Measurements from ENCODE around the gene BTBD9. TPM values are rescaled to one million over a fixed set of nuclear protein-coding genes. Genes with fewer than 3 reads are reported as not detected.

The BTBD9 gene
- total RNA-seq, 4 donors from 2014 or later: 10.8 to 26.3 (median 15.3) TPM

DNA sequence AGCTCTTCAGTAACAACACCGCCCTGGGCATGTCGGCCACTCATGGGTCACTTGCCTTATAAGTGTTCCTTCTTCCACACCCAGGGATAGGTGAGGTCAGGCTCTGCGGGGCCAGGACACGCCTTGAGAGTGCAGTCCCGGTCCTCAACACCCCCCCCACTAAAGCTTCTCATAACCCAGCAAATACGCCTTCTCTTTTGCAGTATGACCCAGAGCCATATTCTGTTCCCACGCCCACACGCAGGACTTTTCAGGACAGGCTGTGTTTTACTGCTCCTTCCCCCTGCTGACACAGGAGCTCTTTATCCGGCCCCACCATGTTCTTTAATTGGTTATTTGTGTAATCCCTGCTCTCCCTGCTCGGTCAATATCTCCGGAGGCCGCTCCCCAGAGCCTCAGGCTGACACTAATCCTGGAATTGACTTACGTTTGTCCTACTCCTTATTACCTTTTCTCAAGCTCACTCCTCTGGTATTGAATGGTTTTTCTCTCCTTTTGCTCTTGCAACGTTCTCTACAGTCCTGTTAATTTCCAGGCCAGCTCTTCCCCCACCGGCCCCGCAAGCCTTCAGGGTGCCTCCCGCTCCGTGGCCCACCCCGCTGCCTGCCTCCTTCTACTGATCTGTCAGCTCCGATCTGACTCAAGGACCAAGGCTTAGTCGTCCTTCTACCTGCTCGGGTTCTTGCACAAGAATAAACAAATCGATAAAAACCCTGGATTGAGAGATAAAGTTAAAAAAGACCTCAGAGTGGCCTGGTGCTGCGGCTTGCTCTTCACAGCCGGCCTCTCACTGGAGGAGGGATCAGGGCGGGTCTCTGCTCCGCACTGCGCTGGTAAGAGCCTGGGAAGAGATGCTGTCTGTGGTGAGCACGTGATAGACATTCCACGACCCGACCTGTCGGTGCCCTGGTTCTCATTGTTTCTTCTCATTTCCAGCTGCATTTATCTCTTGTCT lies 462.7 kb downstream of the BTBD9 start:
- DNase-seq (ENCODE audit: low spot score): peak; percentile 9
- TF ChIP-seq, protein P1, sequence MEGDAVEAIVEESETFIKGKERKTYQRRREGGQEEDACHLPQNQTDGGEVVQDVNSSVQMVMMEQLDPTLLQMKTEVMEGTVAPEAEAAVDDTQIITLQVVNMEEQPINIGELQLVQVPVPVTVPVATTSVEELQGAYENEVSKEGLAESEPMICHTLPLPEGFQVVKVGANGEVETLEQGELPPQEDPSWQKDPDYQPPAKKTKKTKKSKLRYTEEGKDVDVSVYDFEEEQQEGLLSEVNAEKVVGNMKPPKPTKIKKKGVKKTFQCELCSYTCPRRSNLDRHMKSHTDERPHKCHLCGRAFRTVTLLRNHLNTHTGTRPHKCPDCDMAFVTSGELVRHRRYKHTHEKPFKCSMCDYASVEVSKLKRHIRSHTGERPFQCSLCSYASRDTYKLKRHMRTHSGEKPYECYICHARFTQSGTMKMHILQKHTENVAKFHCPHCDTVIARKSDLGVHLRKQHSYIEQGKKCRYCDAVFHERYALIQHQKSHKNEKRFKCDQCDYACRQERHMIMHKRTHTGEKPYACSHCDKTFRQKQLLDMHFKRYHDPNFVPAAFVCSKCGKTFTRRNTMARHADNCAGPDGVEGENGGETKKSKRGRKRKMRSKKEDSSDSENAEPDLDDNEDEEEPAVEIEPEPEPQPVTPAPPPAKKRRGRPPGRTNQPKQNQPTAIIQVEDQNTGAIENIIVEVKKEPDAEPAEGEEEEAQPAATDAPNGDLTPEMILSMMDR (IDR thresholded peaks at IDR 0.05): no peak
- ATAC-seq (ENCODE audit: low FRiP score): no peak

DNA sequence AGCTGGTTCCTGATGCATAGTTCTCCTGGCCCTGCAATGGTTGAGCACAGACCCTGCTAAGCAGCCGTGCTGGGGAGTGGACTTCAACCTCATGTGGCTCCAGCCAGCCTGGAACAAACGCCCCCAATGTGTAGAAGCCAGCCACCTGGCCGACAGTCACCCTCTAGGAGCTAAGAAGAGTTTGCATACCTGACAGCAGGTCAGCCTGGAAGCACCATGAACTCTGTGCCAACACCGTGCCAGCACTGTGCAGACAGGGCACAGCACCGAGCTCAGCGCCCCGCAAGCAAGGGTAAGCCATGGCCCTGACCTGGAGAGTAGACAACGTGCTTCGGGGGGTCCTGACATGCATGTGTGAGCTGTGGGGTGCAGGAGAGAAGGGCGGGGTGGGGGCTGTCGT lies 463.9 kb downstream of the BTBD9 start:
- ATAC-seq (ENCODE audit: low FRiP score) (no peak), DNase-seq (ENCODE audit: low spot score) (no peak)
- TF ChIP-seq, protein P1 (IDR thresholded peaks at IDR 0.05): no peak

DNA sequence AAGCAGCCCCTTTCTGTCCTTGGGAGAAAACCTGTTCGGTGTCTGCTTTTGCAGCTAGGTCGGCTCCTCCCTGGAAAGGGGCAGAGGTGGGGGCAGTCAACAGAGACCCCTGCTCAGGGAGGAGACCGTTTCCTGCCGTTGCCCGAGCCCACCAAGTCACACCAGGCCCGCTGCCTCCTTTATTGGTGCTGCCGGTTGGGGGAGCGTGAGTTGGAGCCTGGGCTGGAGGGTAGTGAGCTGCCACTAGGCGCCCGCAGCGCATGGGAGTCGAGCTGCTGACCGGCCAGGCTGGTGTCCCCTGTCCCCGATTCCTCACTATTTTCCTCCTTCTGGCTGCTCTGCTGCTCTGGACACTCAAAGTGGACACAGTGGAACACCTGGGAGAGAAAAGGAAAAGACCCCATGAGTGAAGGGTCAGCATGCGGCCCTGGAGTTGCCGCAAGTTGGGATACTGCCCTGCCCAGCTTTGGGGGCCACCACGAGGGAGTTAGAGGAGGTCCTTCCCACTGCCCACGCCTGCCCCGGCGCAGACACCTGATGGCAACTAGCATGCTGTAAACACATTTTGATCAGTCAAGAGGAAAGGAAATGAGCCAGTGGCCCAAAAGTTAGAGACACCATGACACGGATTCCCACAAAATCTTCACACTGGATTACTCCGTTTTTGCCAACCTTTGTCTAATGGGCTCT lies 464.8 kb downstream of the BTBD9 start:
- no peak for DNase-seq (ENCODE audit: low spot score)
- ATAC-seq (ENCODE audit: low FRiP score): no peak
- TF ChIP-seq, protein P1 (IDR thresholded peaks at IDR 0.05): no peak

DNA sequence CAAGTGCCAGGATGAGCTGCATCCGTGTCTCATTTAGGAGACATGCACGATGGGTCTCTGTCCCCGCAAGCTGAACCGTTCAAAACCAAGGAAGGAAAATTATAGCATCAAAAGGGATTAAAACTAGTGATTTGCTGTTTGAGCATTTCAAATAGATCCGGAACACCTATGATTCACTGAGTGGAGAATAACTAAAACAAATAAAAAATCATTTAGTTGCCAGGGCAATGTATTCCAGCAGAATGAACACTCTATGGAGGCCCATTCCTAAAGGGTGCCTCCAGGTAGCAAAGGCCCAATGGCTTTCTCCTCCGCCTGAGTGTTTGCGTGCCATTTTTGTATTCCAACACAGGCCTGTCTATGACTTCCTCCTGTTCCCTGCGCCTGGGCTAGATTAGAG lies 465.4 kb downstream of the BTBD9 start:
- ATAC-seq (ENCODE audit: low FRiP score): no peak
- no peak for DNase-seq (ENCODE audit: low spot score)
- TF ChIP-seq, protein P1 (IDR thresholded peaks at IDR 0.05): no peak

- DNase-seq (ENCODE audit: low spot score): no peak
Measured at GRCh38 chr6:38173909-38174308, 465.8 kb downstream of the BTBD9 start.

DNA sequence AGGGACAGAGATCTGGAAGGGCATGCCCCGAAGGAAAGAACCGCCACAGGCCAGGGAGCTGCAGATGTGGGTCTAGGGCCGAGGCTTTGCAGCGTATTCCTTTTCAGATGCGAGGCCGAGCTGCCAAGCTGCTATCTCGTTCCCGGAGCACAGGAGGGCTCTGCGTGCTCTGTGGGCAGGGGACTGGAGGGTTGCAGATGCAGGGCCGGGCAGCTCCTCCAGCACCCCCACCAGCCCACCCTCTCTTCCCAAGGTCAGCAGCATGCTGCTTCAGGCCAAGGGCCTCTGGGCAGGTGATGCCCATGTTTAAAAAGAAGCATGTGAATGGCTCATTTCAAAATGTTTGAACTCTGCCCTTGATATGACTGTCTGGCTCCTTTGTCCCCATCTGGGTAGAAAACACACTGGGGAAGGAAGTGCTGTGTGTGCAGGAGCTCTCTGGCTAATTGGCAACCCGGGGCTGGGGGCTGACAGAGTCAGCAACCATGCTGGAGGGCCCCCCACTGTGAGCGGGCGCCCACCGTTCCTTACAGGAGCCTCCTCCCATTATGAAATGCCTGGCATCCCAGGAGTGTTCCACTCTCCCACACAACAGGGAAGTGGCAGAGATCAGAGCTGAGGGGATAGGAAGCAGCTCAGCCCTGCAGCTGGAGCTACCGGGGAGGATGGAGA lies 466.9 kb downstream of the BTBD9 start:
- TF ChIP-seq, protein P1 (IDR thresholded peaks at IDR 0.05): no peak
- no peak for DNase-seq (ENCODE audit: low spot score)
- ATAC-seq (ENCODE audit: low FRiP score): no peak

More at GRCh38 chr6:38173909-38174308, 465.8 kb downstream of the BTBD9 start:
- no peak for ATAC-seq (ENCODE audit: low FRiP score)
- TF ChIP-seq, protein P1 (IDR thresholded peaks at IDR 0.05): no peak
